ENCODE measurements around the gene HEXD. TPM values are rescaled to one million over a fixed set of nuclear protein-coding genes. Genes with fewer than 3 reads are reported as not detected.

Gene HEXD
- total RNA-seq, 1 donor from 2014 or later = 14.3 TPM

DNA sequence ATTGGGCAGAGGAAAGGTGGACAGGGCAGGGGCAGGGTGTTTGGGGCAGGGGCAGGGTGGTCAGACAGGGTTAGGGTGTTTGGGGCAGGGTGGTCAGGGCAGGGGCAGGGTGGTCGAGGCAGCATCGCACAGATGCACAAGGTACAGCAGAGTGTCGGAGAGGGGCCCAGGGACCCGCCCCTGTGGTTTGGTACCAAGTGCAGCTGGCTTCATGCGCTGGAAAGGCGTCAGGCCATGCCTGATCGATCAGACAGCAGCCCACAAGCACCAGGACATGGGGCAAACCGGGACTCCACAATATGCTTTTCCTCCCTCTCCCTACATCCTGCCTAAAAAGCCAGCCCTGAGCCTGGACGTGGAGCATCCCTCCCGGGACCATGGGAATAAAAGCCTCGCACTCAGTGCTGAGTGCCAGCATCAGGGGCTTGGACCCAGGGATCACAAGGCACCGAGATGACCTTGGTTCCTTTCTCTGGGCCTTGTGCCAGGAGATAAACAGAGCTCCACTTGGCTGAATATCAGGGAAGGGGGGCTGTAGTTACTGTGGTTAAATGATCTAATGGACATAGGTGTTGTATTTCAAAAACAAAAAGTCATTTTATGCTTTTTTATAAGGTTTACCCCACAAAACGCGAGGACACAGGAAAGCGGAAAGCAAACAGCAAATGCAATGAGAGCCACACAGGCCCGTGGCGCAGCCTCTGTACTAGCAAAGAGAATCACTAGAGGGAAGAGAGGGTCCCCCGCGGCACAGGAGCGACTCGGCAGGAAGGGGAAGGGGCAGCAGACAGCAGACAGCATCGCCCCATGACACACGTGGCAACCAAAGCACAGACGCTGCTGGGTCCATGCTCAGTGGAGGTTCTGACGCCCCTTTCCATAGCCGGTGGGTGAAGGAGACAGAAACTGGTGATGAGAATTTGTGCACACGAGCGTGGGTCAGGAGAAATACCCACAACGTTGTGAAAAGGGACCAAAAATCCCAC is 5.3 kb upstream of the HEXD start:
- DNase-seq (ENCODE audit: low spot score in 2 of 2) = no peak
- no peak for FAIRE-seq

DNA sequence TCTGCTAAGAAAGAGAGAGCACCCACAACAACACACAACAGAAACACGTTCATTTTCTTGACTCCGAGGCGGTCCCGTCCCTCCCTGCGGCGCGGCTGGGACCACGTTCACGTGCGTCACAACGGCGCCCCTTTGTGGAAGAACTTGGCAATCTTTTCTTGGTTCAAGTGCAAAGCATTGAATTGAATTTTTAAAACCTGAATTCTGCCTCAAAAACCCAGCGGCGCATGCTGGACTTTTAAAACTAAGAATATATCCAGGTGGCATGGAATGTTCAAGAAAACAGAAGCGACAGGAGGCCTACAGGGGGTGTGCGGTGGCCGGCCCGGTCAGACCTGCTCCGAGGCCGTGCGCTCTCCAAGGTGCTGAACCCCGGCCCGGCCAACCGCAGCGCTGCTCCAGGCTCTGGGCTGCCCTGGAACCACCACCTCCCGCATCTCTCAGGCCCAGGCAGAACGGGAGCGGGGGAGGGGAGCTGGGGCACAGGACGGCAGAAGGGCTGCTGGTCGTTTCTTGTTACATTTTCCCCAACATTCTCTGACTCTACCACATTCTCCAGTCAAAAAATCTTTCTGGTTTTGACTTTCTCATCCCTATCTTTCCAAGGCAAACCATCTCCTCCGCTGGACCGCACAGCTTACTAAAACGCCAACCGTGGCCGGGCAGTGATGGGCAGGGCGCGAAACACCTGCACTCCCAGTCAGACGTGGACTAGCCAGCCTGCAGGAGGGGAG is 3.4 kb upstream of the HEXD start:
- peak; percentile 80 to 83 for DNase-seq (ENCODE audit: low spot score in 2 of 2)
- FAIRE-seq = no peak

DNA sequence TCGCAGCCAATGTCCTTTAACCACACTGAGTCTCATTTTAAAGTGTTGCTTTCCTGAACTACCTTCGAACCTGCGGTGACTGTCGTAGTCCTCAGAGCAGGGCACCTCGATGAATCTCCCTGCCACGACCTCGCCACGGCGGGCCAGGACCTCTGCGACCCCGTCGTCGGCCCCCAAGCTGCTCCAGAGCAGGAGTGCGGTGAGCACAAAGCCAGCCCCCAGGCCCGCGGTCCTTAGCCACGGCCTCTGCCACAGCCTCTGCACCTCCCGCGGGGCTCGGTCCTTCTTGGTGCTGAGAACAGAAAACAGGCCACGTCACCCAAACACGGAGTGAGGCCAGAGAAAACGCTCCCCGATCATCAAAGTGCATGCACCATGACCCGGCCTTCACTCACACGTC is 2.8 kb upstream of the HEXD start:
- FAIRE-seq (no peak), DNase-seq (ENCODE audit: low spot score in 2 of 2) (no peak)

DNA sequence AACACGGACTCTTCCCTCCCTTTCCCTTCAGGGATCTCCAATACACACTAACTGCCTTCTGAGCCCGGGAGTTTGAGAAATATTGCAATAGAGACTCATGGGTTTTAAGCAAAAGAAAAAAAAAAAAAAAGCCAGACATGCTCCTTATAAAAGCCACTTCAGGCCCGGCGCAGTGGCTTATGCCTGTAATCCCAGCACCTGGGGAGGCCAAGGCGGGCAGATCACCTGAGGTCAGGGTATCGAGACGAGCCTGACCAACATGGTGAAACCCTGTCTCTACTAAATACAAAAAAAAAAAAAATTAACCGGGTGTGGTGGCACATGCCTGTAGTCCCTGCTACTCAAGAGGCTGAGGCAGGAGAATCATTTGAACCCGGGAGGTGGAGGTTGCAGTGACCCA is 2.4 kb upstream of the HEXD start:
- DNase-seq (ENCODE audit: low spot score in 2 of 2) (no peak), FAIRE-seq (no peak)

DNA sequence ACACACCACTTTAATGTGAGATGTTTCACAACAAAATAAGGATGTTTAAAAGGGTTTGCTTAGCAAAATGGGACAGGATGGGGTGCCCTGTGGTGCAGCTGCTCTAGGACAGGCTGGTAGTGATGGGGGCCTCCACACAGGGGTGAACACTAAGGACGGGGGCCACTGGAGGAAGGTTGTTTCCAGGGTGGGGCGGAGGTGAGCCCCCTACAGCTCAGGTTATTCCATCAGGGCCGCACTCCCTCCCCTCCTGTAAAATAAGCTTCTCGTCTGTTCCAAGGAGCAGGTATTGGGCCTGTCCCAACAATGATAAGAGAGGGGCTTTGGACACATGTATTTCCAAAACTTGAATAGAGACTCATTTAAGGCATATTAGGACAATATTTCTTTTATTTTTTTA is 1.9 kb upstream of the HEXD start:
- FAIRE-seq (no peak), DNase-seq (ENCODE audit: low spot score in 2 of 2) (no peak)

DNA sequence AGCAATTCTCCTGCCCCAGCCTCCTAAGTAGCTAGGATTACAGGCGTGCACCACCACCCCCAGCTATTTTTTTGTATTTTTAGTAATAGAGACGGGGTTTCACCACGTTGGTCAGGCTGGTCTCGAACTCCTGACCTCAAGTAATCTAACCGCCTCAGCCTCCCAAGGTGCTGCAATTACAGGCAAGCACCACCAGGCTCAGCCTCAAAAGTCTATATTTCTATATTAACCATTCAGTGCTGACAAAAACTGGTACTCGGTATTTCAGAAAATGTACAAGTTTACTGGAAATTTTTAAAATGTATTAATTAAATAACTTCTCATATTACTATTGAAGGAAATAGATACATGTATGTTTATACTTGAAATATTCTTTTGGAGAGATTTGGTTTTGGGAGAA is 1.4 kb upstream of the HEXD start:
- FAIRE-seq = no peak
- no peak for DNase-seq (ENCODE audit: low spot score in 2 of 2)

DNA sequence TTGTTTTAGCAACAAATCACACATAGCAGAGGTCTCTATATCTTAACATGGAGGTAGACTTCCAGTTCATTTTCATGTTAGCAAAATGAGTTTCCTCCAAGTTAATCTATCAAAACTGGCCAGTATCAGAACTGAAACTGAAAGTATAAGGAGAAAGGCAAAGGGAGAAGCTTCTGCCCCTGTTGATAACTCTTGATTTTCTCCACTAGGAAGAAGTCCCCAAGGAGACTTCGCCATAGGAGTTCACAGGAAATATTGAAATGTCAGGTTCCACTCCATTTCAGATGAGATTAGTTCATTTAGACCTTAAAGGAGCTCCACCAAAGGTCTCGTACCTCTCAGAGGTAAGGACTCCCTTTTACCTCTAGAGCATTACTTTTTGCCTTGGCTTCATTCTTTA is 1.4 kb downstream of the HEXD start:
- no peak for FAIRE-seq
- no peak for DNase-seq (ENCODE audit: low spot score in 2 of 2)

DNA sequence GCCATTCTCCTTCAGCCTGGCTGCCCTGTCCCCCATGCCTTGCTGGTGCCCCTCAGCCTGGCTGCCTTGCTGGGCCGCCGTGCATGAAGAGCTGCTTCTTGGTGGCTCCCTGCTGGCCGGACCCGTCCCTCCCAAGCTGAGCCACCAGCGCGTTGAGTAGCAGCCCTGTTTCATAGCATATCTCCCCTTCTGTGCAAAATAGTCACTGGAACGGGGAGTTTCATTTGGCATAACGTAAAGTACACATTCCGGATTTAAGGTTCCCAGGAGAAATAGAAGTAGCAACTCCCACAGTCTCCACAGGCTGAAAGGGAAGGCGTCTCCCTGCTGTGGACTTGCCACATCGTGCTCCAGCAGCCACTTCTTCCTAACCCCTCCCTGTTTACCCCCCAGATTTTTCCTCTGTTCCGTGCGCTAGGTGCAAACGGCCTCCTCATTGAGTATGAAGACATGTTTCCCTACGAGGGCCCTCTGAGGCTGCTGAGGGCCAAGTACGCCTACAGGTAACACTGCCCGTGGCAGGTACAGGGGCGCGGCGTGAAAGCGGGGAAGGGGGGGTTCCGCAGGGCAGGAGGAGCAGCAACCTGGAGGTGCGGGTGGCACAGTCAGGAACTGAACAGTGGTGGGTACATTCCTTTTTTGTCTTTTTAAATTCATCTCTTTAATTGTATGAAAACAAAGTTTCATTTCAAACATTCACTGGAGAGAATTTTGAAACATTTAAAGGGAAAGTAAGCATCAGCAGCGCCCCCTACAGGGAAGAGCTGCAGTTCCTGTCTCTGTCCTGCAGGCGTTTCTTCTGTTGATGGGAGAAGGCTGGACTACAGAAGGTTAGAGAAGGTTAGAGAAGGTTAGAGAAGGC is 6.1 kb downstream of the HEXD start:
- FAIRE-seq = no peak
- no peak for DNase-seq (ENCODE audit: low spot score in 2 of 2)

DNA sequence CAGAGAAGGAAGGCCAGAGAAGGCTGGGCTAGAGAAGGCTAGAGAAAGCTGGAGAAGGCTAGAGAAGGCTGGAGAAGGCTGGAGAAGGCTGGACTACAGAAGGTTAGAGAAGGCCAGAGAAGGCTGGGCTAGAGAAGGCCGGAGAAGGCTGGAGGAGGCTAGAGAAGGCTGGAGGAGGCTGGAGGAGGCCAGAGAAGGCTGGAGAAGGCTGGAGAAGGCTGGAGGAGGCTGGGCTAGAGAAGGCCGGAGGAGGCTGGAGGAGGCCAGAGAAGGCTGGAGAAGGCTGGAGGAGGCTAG is 6.7 kb downstream of the HEXD start:
- FAIRE-seq (no peak), DNase-seq (ENCODE audit: low spot score in 2 of 2) (no peak)

DNA sequence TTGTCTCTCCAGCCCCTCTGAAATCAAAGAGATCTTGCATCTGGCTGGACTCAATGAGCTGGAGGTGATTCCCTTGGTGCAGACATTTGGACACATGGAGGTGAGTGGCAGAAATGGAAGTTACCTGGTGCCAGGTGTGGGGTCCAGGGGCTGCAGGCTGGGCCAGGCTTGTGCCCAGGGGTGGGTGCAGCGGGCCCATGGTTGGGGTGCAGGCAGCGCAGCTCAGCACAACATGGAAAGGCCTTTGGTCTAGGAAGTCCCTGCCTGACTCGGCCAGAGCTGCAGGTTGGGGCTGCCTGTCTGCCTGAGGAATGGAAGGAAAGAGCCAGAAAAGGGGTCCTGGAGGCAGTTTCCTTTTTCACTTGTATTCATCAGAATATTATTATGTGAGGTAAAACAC is 10.4 kb downstream of the HEXD start:
- DNase-seq (ENCODE audit: low spot score in 2 of 2) = no peak
- no peak for FAIRE-seq

DNA sequence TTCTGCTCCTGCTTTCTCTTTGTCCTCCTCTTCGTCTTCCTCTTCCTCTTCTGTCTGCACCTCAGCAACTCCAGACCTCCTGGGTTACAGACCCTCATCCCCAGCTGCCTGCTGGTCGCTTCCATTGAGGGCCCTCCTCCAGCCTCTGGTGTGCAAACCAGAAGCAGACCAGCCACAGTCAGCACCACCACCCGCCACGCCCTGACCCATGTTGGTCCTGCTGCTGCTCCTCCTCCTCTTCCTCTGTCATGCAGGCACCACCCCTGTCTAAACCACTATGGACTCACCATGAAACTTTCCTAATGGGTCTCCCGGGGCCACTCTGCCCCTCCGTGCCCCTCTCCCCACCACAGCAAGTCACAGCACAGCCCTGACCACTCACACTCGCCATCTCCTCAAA is 11.7 kb downstream of the HEXD start:
- FAIRE-seq (no peak), DNase-seq (ENCODE audit: low spot score in 2 of 2) (no peak)

DNA sequence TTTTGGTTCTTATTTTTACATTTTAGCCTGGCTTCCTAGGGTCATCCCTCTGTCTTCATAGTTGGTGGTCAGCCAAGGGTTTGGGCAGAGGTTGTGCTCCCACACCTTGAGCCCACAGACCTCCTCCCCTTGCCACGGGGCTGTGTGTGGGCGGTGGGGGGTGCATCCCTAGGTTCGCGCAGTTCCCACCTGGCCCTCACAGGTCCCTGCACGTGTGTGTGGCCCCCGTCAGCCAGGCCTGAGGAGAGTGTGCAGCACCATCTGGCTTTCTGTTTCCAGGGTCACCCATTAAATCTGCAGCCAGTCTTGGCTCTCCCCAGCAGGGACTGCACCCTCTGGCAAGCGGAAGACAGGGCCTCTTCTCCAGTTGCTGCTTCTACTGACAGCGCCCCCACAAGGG is 13.9 kb downstream of the HEXD start:
- FAIRE-seq (no peak), DNase-seq (ENCODE audit: low spot score in 2 of 2) (no peak)

DNA sequence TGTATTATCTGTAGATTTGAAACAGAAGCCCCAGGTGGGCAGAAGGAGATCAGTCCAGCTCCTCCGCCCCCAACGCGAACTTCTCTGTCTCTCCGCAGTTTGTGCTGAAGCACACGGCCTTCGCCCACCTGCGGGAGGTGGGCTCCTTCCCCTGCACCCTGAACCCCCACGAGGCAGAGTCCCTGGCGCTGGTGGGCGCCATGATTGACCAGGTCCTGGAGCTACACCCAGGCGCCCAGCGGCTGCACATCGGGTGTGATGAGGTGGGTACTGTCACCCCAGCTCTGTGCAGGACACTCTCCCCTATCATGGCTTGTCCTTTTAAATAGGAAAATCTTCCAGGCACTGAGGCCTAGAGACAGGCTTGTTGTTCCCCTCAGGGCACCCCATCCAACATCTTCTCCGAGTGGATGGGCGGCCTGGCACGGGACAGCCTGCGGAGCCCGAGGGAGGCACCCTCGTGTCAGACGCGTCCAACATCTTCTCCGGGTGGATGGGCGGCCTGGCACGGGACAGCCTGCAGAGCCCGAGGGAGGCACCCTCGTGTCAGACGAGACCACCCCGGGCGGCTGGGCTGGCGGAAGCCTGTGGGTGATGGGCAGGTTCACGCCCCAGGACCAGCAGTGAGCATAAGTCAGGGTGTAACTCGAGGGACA is 15.5 kb downstream of the HEXD start:
- FAIRE-seq = no peak
- DNase-seq (ENCODE audit: low spot score in 2 of 2) = no peak

DNA sequence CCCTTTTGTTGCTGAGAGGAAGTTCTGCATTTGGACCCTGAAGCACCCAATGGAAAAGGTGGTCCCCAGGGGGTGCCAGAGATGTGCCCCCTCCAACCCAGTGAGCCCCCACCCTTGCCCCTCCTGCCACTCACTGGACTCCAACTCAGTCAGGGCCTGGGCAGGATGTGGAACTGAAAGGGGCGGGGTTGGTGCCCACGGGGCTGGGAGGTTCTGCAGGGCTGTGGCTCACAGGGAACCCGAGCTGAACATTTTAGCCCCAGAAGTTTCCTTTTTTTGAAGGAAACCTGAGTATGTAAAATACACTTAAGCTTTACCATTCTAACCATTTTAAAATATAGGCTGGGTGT is 16.0 kb downstream of the HEXD start:
- DNase-seq (ENCODE audit: low spot score in 2 of 2) = no peak
- no peak for FAIRE-seq

DNA sequence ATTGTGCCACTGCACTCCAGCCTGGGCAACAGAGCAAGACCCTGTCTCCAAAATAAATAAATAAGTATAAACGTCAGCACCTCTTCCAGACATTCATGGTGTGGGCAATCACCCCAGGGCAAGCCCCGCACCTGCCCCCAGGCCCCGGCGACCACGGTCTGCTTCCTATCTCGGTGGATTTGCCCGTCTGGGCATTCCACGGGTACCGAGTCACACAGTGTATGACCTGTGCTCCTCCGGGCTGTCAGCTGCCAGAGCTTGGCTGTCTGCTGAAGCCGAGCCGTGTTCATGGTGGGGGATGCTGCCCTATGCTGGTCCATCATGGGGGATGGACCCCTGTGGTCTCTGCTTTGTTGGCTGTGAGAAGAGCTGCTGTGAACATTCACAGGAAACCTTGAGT is 17.0 kb downstream of the HEXD start:
- no peak for FAIRE-seq

DNA sequence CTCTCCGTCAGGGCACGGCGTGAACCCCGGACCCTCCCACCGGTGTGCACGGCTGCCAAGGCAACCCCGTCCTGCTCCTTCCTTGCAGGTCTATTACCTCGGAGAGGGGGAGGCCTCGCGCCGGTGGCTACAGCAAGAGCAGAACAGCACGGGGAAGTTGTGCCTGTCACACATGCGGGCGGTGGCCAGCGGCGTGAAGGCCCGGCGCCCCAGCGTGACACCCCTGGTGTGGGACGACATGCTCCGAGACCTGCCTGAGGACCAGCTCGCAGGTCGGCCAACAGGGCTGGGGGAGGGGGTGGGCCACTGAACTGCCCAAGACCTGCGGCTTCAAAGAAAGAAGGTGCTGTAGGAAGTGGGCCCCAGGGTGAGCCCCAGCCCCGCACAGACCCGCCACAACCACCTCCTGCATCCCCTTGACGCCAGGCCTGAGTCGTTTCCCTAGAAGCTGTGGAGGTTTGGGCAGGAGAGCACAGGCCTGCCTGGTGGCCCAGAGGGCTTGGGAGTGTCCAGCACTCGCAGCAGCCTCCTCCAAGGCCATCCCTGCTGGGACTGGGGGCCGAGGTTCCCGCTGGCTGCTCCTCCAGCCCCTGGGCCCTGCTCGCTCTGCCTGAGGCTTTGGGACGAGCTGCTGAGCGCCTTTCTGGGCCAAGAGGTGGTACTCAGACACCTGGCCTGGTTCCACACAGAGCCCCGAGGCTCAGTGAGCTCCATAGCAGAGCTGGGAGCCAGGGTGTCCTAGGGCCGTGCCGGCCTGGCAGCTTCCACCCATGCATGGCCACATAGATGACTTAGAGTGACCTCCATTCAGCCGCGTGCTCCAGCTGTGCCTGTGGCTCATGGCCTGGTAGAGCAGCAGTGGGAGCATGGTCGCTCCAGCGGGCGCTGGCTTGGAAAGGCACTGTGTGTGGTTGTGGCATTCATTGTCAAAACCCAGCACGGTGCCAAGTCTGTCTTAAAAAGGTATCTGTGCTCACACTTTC is 17.7 kb downstream of the HEXD start:
- no peak for FAIRE-seq
- no peak for DNase-seq (ENCODE audit: low spot score in 2 of 2)

More for the DNA sequence above, 17.0 kb downstream of the HEXD start:
- no peak for DNase-seq (ENCODE audit: low spot score in 2 of 2)

DNA sequence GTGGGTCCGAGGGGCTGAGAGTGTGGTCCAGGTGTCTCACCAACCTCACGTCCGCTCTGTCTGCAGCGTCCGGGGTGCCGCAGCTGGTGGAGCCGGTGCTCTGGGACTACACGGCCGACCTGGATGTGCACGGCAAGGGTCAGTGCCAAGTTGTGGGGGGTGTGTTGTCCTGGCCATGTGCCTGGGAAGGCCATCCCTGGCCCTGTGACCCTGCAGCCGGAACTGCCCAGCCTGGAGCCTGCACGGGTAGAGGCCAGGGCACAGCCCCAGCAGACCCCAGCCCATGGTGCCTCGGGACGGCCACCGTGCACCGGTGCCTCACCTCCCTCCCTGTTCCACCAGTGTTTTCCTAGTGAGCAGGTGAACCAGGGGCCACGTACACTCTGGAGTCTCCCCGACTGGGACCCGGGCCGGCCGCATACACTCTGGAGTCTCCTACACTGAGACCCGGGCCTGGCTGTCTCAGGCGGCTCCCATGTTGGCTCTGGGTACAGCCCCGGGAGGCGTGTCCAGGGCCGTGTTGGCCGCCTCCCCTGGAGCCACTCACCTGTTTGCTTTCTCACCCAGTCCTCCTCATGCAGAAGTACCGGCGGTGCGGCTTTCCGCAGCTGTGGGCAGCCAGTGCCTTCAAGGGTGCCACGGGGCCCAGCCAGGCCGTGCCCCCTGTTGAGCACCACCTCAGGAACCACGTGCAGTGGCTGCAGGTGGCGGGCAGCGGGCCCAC is 18.6 kb downstream of the HEXD start:
- DNase-seq (ENCODE audit: low spot score in 2 of 2) (no peak), FAIRE-seq (no peak)

DNA sequence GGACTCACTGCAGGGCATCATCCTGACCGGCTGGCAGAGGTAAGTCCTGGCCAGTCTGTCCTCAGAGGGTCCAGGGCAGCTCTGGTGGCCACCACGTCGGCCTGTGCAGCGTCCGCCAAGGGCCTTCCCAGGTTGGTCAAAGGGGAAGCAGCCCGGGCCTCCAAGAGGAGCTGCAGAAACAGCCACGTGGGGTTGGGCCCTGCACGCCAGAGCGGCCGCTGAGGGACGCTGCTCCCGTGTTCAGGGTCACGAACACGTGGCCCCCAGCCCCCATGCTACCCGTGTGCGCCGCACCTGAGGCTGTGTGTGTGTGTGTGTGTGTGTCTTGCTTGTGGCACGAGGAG is 19.1 kb downstream of the HEXD start:
- FAIRE-seq = no peak
- no peak for DNase-seq (ENCODE audit: low spot score in 2 of 2)
